ENCODE measurements around the gene REXO2. TPM values are rescaled to one million over a fixed set of nuclear protein-coding genes. Genes with fewer than 3 reads are reported as not detected.
A peak's percentile ranks its signal among the peaks of the same experiment; 100 is the strongest.

REXO2 gene
- total and polyA plus RNA-seq, 2 of the 8 experiments (the other 6 are each of a cell fraction or from before 2014, with no cell fraction given) = 111 to 114 TPM

DNA sequence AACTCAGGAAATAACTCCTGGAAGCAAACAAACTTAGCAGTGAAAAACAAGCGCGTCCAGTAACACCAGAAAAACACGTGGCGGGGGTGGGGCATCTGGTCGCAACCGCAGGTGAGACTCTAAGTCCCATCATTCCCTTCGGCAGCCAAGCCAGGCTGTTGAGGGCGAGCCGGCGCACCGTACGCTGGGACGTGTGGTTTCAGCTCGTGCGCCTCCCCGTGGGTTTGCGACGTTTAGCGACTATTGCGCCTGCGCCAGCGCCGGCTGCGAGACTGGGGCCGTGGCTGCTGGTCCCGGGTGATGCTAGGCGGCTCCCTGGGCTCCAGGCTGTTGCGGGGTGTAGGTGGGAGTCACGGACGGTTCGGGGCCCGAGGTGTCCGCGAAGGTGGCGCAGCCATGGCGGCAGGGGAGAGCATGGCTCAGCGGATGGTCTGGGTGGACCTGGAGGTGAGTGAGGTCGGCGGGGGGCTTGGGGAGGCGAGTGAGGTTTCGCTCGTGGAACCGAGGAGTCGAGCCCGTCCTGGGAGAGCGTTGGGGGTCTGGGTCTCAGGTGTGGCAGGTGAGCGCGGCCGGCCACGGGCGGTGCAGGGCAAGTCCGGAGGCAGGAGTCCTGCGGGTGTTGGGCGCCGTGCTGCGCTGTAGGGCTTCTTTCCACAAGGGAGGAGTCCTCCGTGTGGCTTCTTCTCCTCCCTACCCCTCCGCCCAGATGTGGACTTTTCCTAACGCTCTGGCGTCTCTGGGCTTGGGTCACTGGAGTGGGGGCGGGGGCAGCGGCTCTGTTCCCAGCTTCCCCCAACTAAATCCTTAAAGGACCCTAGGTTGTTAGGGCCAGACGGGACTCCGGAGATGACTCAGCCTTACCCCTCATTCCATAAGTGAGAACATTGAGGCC, at the start of gene REXO2 (continued):
- TF ChIP-seq, protein P1, sequence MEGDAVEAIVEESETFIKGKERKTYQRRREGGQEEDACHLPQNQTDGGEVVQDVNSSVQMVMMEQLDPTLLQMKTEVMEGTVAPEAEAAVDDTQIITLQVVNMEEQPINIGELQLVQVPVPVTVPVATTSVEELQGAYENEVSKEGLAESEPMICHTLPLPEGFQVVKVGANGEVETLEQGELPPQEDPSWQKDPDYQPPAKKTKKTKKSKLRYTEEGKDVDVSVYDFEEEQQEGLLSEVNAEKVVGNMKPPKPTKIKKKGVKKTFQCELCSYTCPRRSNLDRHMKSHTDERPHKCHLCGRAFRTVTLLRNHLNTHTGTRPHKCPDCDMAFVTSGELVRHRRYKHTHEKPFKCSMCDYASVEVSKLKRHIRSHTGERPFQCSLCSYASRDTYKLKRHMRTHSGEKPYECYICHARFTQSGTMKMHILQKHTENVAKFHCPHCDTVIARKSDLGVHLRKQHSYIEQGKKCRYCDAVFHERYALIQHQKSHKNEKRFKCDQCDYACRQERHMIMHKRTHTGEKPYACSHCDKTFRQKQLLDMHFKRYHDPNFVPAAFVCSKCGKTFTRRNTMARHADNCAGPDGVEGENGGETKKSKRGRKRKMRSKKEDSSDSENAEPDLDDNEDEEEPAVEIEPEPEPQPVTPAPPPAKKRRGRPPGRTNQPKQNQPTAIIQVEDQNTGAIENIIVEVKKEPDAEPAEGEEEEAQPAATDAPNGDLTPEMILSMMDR (IDR thresholded peaks at IDR 0.05; ENCODE audit: control extremely low read depth in 1 of 3, insufficient read depth in 1 of 3, low read depth in 1 of 3, low read length in 3 of 3) = peak in 2 of 3 experiments; percentile 22 to 27; a peak in 2 of 4 replicates
- peak; percentile 92 for TF ChIP-seq KDM4A (IDR thresholded peaks at IDR 0.05; ENCODE audit: low read depth, low read length, severe bottlenecking)
- TF ChIP-seq POLR2A (IDR thresholded peaks at IDR 0.05; ENCODE audit: control extremely low read depth in 1 of 2, low read depth in 2 of 2, low read length in 2 of 2) = peak; percentile 51 to 72; a peak in 2 of 3 replicates
- TF ChIP-seq RXRA (IDR thresholded peaks at IDR 0.05; ENCODE audit: insufficient read depth, low read depth, low read length) = no peak
- TF ChIP-seq PHF8 (conservative IDR thresholded peaks at IDR 0.05; ENCODE audit: low read depth, low read length) = peak; percentile 50; the same call in 1 of the 2 replicates
- no peak for TF ChIP-seq SRF (IDR thresholded peaks at IDR 0.05; ENCODE audit: low read depth, low read length)
- 0 out of 4 replicates have a peak, but pooled peaks of 1 of the 2 experiments have one; percentile 53 for TF ChIP-seq HDAC2 (IDR thresholded peaks at IDR 0.05; ENCODE audit: borderline replicate concordance in 1 of 2, low read depth in 2 of 2, low read length in 2 of 2)
- no peak for TF ChIP-seq USF2 (IDR thresholded peaks at IDR 0.05; ENCODE audit: low read length)
- TF ChIP-seq SP4 (IDR thresholded peaks at IDR 0.05; ENCODE audit: low read length) = 0 out of 2 replicates have a peak, but pooled peaks have one; percentile 19
- TF ChIP-seq, protein P2, sequence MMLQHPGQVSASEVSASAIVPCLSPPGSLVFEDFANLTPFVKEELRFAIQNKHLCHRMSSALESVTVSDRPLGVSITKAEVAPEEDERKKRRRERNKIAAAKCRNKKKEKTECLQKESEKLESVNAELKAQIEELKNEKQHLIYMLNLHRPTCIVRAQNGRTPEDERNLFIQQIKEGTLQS (IDR thresholded peaks at IDR 0.05; ENCODE audit: insufficient read depth, low read depth, low read length) = no peak
- TF ChIP-seq BACH1 (IDR thresholded peaks at IDR 0.05; ENCODE audit: low read length) = peak; percentile 55; the same call in 1 of the 2 replicates
- TF ChIP-seq ASH2L (IDR thresholded peaks at IDR 0.05; ENCODE audit: low read length) = peak; percentile 24
- no peak for TF ChIP-seq CBX5 (IDR thresholded peaks at IDR 0.05; ENCODE audit: low read depth, low read length)
- TF ChIP-seq CBX8 (IDR thresholded peaks at IDR 0.05; ENCODE audit: borderline replicate concordance, low read depth, low read length) = no peak
- TF ChIP-seq SIN3A (conservative IDR thresholded peaks at IDR 0.05 in 1 of 2, IDR thresholded peaks at IDR 0.05 in 1 of 2; ENCODE audit: low read depth in 1 of 2, low read length in 2 of 2) = peak in 1 of 2 experiments; percentile 86; a peak in 2 of 4 replicates
- peak; percentile 63 for TF ChIP-seq E2F6 (IDR thresholded peaks at IDR 0.05)
- no peak for TF ChIP-seq CHD1 (IDR thresholded peaks at IDR 0.05; ENCODE audit: low read depth, low read length)

Data from H1 (cell line).